Islet precursor cell (in vitro differentiated cells): ENCODE measurements around the gene TSPAN12.

Experiments
- DNase-seq: peaks from one replicate; pipeline ENCODE4 v3.0.0-alpha.2; 2018

The TSPAN12 gene

DNA sequence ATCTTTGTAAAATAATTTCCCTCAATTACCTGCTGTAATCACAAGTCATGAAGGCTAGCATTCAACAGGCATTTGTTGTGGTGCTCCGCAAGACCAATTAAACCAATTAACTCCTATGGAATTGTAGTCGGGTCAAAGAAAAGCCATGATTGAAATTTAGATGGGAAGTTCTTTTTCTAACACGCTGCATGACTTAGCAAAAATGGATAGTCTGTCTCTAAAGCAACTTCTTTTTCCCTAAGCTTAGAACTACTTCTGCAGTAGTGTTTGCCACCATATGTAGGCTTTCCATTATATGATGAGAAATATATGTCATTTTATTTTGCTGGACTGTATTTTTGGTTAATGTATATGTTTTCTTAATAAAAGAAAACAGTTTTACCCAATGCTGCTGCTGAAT lies 119.1 kb downstream of the TSPAN12 start:
- no peak for DNase-seq
